SU-DHL-6 (cell line): ENCODE measurements around the gene TRPM1.

Source experiments
- H2AFZ ChIP-seq: fragments of 200-600 bp; sonication (generic); 2 replicates; pipeline ENCODE4 v1.6.1; 2014; ENCODE audit warnings: low read depth, mild to moderate bottlenecking, moderate library complexity, mixed read lengths, antibody characterized with exemption, low read length; ENCODE audit not compliant: severe bottlenecking
- H3F3A ChIP-seq: fragments of 200-600 bp; shearing (Covaris generic); 2 replicates; pipeline ENCODE4 v1.6.0; 2016; ENCODE audit warnings: antibody characterized with exemption, mild to moderate bottlenecking; ENCODE audit not compliant: insufficient read depth
- H3K27ac ChIP-seq: fragments of 200-600 bp; sonication (generic); 2 replicates; pipeline ENCODE4 v1.5.1; 2016; ENCODE audit warnings: low read depth, mild to moderate bottlenecking, low read length, moderate library complexity, mixed read lengths
- H3K27me3 ChIP-seq: fragments of 200-600 bp; sonication (generic), shearing (Covaris generic); 2 replicates; pipeline ENCODE4 v1.6.0; 2014; ENCODE audit warnings: mild to moderate bottlenecking, low read length
- H3K36me3 ChIP-seq: fragments of 200-600 bp; sonication (generic); 2 replicates; pipeline ENCODE4 v1.6.1; 2014; ENCODE audit warnings: mild to moderate bottlenecking, low read length, mixed read lengths
- H3K4me2 ChIP-seq: fragments of 300-600, 200-600 bp; shearing (Covaris generic), sonication (generic); 2 replicates; pipeline ENCODE4 v1.6.0; 2014; ENCODE audit warnings: low read length, low read depth, mild to moderate bottlenecking; ENCODE audit not compliant: poor library complexity, severe bottlenecking
- H3K4me3 ChIP-seq: fragments of 200-600 bp; sonication (generic); 2 replicates; pipeline ENCODE4 v1.5.1; 2014; ENCODE audit warnings: antibody characterized with exemption, low read length, mild to moderate bottlenecking, mixed read lengths; ENCODE audit not compliant: insufficient read depth, poor library complexity, severe bottlenecking
- H3K79me2 ChIP-seq: fragments of 200-600 bp; sonication (generic); 2 replicates; pipeline ENCODE4 v1.6.1; 2014; ENCODE audit warnings: mild to moderate bottlenecking, low read length, moderate library complexity; ENCODE audit not compliant: insufficient read depth
- H3K9ac ChIP-seq: fragments of 200-600 bp; sonication (generic); 2 replicates; pipeline ENCODE4 v1.7.0; 2014; ENCODE audit warnings: mild to moderate bottlenecking, low read length
- H3K9me2 ChIP-seq: fragments of 200-600 bp; sonication (generic); replicated peaks from 2 replicates; pipeline ENCODE4 v1.6.1; 2014; ENCODE audit warnings: low read length; ENCODE audit not compliant: insufficient read depth
- H3K9me3 ChIP-seq: fragments of 200-600 bp; sonication (generic); 2 replicates; pipeline ENCODE4 v1.6.1; 2014; ENCODE audit warnings: low read length, mixed read lengths; ENCODE audit not compliant: insufficient read depth
- H4K20me1 ChIP-seq: fragments of 200-600 bp; sonication (generic); 2 replicates; pipeline ENCODE4 v1.6.1; 2014; ENCODE audit warnings: low read depth, mild to moderate bottlenecking, antibody characterized with exemption, low read length, moderate library complexity, mixed read lengths
- EZH2phosphoT487 ChIP-seq: fragments of 200-600 bp; sonication (generic), shearing (Covaris generic); conservative IDR thresholded peaks from 2 replicates; pipeline ENCODE4 v1.6.1; 2018; ENCODE audit warnings: mild to moderate bottlenecking, antibody characterized with exemption, low read length, moderate library complexity, mixed read lengths
- TF ChIP-seq, protein P1 (sequence below): fragments of 200-600 bp; sonication (generic); IDR thresholded peaks from one replicate; pipeline ENCODE4 v1.5.1; 2017; ENCODE audit warnings: antibody characterized with exemption, mild to moderate bottlenecking, low read length, moderate library complexity; ENCODE audit not compliant: insufficient read depth, poor library complexity, severe bottlenecking

Gene TRPM1

DNA sequence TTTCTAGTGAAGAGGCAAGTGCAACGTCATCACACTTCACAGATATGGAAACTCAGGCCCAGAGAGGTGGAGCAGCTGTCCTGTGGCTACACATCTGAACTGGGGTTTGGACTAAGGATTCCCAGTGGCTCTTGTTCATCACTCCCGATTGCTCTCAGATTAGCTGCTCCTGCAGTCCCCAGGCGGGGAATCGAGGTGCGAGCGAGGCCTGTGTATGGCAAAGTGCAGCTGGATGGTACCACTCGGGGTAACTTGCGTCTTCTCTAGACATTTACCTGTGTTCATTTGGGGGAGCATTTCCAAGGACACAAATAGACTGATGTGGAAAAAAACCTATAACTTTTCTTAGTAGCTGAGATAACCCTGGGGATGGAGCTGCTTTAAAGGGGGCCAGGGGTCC lies 45.9 kb upstream of the TRPM1 start:
- Histone ChIP-seq H3F3A (no peaks in the 10 kb centered on the region), H3K9me3 (no peaks in the 10 kb centered on the region), H3K4me2 (no peak overlapping the region), H3K27ac (no peak overlapping the region), H3K27me3 (no peaks in the 10 kb centered on the region), H3K4me3 (no peak overlapping the region), H3K9ac (no peak overlapping the region), H4K20me1 (no peaks in the 10 kb centered on the region), H3K36me3 (no peaks in the 10 kb centered on the region), H2AFZ (no peak overlapping the region), H3K9me2 (no peaks in the 10 kb centered on the region), H3K79me2 (no peaks in the 10 kb centered on the region)
- TF ChIP-seq, protein P1, sequence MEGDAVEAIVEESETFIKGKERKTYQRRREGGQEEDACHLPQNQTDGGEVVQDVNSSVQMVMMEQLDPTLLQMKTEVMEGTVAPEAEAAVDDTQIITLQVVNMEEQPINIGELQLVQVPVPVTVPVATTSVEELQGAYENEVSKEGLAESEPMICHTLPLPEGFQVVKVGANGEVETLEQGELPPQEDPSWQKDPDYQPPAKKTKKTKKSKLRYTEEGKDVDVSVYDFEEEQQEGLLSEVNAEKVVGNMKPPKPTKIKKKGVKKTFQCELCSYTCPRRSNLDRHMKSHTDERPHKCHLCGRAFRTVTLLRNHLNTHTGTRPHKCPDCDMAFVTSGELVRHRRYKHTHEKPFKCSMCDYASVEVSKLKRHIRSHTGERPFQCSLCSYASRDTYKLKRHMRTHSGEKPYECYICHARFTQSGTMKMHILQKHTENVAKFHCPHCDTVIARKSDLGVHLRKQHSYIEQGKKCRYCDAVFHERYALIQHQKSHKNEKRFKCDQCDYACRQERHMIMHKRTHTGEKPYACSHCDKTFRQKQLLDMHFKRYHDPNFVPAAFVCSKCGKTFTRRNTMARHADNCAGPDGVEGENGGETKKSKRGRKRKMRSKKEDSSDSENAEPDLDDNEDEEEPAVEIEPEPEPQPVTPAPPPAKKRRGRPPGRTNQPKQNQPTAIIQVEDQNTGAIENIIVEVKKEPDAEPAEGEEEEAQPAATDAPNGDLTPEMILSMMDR: no peak
- no peak for TF ChIP-seq EZH2phosphoT487

DNA sequence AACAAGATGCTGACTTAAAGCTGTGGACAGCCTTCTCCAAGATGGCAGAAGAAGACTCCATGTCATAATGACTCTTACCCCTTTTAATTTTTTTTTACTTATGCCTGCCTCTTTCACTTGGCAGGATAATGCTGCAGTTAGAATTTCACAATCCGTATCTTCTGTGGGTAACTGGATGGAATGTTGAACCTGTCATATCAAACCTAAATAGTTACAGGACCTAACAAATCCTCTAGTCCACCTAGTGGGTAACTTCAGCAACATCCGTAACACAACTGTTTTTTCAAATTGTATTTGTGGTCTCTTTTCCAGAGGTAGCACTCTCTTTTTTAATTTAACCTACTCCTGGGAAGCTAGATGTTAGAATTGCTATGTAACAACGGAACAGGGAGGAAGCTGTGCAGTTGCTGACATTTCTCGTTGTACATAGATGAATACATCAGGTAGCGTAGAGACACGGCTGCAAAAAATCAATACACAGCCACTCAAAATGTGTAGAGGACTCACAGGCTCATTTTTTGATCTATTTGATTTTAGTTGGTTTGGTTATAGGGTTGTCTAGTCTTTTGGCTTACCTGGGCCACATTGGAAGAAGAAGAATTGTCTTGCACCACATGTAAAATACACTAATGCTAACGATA lies 43.9 kb upstream of the TRPM1 start:
- Histone ChIP-seq H3K9me2 (no peaks in the 10 kb centered on the region), H3K4me3 (no peak overlapping the region), H3K36me3 (no peaks in the 10 kb centered on the region), H3F3A (no peaks in the 10 kb centered on the region), H3K27me3 (no peaks in the 10 kb centered on the region), H3K9ac (no peak overlapping the region), H3K9me3 (no peaks in the 10 kb centered on the region), H3K4me2 (no peak overlapping the region), H3K79me2 (no peaks in the 10 kb centered on the region), H4K20me1 (no peaks in the 10 kb centered on the region), H3K27ac (no peak overlapping the region), H2AFZ (no peak overlapping the region)
- no peak for TF ChIP-seq EZH2phosphoT487
- TF ChIP-seq, protein P1: no peak

DNA sequence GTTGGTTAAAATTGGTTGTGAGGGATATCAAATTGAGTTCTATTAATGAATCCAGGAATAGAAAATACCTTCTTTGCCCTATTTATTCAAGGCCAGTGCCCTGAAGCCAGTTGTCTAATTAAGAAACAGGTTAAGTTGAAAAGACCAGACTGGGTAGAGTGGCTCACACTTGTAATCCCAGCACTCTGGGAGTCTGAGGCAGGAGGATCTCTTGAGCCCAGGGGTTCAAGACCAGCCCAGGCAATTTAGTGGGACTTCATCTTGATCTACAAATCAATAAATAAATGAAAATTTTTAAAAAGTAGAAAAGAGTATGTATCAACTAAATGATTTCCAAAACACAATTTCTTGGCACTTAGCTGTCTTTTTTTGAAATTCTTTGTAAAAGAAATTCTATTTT lies 40.3 kb upstream of the TRPM1 start:
- no peaks in the 10 kb centered on the region for H3K27me3 ChIP-seq
- H3K9ac ChIP-seq: no peak overlapping the region
- H2AFZ ChIP-seq: no peak overlapping the region
- no peaks in the 10 kb centered on the region for H4K20me1 ChIP-seq
- H3K27ac ChIP-seq: no peak overlapping the region
- no peaks in the 10 kb centered on the region for H3F3A ChIP-seq
- no peaks in the 10 kb centered on the region for H3K36me3 ChIP-seq
- no peaks in the 10 kb centered on the region for H3K9me2 ChIP-seq
- no peak overlapping the region for H3K4me3 ChIP-seq
- H3K4me2 ChIP-seq: no peak overlapping the region
- no peaks in the 10 kb centered on the region for H3K9me3 ChIP-seq
- TF ChIP-seq, protein P1: no peak
- no peak for TF ChIP-seq EZH2phosphoT487
- no peaks in the 10 kb centered on the region for H3K79me2 ChIP-seq
